NCI-H128 (cell line): ENCODE results near the gene OPRM1.
"Not testable (repeated sequence)": the region's sequence is repeated elsewhere in the genome, so short reads cannot be mapped to it uniquely, and the experiment has no call there.

ENCODE experiments used
- DNase-seq: peaks from one replicate; lab custom pipeline; 2025; ENCODE audit not compliant: unreplicated experiment; lab: John Stamatoyannopoulos, UW

Gene OPRM1

DNA sequence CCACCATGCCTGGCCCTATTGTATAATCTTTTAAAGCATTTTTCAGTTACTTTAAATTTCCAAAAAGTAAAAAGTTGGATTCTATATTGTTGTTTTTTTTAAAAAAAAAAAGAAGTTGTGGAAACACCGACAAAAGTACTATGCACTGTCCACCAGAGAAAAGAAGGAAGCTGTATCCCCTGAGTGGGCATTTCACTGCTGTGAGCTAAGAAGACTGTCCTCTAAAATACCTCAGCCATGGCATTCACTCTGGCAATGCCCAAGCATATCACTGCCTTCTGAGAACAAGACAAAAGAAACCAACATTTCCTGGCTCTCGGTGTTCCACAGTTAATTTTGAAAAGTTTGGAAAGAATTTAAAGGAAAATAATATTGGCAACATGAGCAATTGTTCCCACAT is 199.8 kb downstream of the OPRM1 start:
- no peak for DNase-seq

DNA sequence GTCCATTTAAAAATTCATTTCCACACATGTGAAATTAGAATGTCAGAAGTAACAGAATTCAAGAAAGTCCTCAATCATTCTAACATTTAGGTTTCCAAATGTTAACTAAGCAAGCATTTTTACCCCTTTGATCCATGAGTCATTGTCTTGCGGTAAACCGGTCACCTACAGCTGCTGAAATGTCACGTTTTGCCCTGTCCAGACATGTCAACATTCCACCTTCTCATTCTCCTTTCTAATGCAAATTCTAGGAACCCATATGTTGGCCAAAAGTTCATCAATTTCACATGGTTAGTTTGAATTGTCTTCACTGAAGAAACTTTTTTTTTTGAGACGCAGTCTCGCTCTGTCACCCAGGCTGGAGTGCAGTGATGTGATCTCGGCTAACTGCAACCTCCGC is 200.4 kb downstream of the OPRM1 start:
- DNase-seq = no peak

DNA sequence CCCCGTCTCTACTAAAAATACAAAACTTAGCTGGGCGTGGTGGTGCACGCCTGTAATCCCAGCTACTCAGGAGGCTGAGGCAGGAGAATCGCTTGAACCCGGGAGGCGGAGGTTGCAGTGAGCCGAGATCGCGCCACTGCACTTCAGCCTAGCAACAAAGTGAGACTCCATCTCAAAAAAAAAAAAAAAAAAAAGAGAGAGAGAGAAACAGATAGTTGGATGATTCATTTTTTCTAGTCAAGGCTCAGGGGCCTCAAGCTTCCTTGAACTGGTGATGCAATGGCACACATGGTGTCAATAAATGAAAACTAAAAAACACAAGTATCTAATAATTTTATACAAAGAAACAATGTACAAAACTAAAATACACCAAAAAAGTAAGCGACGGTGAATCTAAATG is 202.0 kb downstream of the OPRM1 start:
- not testable (repeated sequence) for DNase-seq

DNA sequence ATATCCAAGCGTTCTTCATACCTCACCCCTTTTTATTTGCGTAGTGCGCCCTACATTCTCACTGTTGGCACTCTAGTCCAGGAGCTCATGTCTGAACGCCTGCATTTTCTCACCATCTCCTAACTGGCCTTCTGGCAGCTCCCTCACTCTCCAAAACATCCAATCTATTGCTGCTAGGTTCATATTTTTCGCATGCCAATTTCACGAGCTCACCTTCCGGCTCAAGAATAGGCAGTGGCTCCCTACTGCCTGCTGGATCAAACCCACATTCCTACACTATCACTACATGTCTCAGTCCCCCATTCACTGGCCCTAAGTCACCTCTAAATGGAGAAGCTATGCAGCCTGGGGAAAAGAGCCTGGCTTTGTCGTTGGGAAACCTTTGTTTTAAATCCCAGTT is 202.5 kb downstream of the OPRM1 start:
- DNase-seq = no peak

DNA sequence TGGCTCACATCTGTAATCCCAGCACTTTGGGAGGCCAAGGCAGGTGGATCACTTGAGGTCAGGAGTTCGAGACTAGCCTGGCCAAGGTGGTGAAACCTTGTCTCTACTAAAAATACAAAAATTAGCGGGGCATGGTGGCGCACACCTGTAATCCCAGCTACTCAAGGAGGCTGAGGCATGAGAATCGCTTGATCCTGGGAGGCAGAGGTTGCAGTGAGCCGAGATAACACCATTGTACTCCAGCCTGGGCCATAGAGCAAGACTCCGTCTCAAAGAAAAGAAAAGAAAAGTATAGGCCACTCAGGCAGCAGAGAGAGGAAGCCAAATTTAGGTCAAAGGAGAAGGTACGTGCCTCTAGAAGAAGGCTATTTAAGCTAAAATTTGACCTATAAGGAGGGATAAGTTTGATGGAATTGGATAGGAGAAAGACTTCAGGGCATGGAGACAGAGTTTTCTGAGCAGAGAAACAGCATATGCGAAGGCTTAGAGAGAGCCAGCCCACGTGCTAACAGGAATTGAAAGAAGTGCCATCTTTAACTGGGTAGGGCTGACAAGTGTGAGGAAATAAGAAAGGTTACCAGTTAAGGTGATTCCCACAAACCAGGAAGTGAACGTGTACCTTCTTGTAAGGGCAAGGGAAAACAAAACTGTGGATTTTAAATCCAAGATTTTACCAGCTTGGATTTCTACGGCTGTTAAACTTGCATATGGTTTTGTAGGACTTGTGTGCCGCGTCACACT is 203.7 kb downstream of the OPRM1 start:
- no peak for DNase-seq

DNA sequence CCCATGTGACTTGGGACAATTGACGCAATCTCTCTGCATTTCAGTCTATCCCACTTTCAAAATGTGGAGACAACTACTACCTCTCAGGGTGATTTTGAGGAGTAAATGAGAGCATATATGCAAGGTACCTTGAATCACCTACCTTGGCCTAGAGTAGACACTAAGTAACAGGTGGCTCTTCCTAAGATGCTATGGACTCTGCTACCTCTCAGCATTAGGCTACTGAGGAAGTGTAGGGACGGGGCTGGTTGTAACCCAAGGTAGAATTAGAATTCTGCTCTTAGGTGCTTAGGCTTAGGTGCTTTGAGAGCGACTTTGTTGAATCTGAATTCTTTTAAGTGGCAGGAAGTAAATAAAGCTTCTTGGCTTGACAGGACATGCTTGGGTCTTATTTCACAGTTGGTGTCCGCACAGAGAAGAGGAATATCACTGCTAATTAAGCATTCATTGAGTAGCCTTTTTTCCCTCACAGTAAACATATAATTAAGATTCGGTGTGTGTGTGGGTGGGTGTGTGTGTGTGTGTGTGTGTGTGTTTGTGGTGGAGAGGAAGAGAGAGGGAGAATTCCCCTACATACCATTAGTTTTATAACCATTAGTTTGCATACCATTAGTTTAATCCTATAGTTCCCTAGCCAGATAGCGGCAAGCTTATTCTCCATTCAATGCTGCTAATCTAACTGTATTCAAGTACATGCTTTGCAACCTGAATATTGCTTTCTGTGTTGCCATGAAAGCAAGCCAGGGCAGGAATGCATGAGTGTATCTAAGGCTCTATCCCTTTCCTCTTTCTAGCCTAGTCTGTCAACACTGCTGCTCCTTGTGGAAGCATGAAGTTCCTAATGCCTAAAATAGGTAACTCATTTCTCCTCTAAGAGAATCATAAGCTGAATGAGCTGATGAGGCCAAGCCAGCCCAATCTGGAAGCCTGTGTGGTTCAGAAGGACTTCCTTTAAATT is 205.0 kb downstream of the OPRM1 start:
- DNase-seq = no peak

DNA sequence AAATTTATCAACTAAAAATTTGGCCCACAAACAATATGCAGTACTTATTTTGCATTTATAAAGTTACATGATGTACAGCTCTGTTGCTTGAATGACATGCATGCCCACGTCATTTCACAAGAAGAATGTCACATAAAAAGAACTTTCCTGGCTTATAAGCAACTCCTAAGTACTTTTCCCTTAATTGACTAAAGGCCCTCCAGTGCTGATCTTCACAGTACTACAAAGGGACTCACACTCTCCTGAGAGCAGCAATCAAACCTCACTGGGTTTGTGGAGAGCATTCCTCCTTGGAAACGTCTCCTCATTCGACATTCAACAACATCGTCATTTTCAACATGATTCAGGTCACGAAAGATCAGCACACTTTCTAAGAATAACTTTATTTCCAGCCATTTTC is 206.5 kb downstream of the OPRM1 start:
- no peak for DNase-seq

DNA sequence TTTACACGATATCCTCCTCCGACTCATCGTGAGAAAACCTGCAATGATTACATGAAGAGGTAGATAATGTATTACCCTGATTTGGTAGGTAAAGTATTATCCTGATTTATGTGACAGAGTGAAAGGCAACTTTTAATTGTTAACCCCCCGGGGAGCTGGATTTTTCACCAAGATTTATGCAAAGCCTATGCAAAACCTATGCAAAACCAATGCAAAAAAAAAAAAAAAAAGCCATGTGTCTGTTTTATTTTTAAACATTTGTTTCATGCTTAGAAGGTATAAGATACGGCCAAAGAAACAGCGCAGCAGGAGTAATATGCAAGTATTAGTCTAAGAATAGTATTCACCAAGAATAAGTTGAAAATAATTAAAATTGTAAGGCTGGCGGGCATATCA is 207.7 kb downstream of the OPRM1 start:
- DNase-seq = no peak

DNA sequence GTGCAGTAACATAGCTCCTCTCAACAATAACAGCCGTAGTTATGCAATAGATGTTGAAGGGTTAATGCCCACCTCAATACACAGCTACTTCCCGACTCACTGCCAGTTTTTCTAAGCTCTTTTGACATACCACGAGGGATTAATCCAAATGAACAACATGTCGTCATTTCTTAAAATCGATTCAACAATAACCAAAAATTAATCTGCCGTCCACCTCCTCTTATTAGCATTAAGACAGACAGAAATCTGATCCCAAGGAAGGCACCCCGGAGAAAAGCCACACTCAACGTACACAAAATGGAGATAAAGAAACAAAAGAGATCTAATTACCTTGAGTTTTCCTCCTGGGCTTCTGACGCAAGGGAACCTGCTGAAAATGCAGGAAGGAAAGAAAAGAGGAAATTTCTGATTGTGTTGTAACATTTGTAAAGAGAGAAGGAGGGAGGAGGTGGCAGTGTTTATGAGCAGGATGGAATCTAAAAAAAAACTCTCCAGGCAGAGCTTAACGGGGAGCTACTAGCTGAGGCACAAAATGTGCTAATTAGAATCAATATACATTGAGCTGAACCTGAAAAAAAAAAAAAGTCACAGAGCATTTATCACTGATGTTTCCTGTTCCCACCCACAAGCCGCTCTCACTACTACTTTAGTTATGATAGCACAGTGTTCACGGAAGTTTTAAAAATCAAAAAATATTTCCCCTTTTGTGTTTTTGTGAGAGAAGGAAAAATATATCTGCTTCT is 208.2 kb downstream of the OPRM1 start:
- DNase-seq = no peak

DNA sequence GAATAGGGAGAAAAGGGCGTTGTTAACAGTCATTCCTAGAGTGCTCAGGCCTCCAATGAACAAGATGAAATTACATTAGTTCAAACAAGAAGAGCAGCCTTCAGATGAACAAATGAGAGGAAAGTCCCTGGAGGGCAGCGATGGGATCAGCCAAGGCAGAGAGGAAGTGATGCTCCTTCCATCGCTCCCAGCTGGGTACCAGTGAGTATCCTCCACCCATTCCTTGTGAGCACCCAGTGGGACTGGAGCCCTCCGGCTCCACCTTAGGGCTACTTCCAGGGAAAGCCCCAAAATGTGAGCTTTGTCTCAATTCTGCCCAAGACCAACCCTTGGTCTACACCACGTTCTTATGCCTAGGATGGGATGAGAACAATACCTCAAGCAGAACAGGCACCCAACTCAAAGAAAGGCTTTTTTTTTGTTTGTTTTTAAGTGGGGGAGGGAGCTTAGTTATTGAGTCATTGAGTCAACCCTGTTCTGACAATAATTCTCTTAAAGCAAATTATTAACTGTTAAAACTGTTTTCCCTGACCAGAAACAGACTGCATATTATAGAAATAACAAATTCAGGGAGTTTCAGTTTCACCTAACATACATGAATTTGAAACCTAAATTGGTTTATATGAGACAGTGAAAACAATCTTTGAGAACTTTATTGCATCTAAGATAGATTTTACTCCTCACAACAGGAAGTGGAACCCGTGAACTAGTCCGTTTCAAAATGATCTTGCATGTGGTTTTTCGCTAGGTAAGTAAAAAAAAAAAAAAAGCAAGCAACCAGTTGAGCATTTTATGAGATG is 210.7 kb downstream of the OPRM1 start:
- no peak for DNase-seq

DNA sequence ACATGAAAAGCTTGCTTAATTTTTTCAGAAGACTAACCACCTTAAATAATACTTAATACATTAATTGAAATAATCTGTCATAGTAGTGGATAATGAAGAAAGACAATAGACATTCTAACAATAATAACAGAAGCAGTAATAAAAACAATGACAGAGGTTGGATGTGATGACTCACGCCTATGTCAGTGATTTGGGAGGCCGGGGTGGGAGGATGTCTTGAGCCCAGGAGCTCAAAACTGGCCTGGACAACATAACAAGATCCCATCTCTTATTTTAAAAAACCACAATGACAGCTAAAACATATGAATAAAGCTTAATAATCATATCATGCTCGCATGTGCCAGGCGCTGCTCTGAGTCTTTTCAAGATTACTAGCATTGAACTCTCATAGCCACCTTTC is 212.1 kb downstream of the OPRM1 start:
- no peak for DNase-seq

DNA sequence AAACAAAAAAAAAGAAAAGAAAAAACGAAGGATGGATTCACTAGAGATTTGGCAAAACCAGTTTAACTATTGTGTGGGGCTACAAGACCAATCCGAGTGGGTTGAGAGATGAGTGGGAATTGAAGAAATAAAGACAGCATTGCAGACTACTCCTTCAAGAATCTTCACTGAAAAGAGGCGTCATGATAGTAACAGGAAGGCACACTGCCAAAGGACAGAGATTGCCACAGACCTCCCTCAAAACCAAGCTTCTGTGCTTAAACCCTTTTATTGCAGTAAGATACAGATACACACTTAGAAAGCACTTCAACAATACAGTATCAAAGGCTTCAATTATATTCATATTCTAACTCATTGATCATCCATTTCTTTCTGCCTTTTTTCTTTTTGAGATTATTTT is 213.6 kb downstream of the OPRM1 start:
- no peak for DNase-seq

DNA sequence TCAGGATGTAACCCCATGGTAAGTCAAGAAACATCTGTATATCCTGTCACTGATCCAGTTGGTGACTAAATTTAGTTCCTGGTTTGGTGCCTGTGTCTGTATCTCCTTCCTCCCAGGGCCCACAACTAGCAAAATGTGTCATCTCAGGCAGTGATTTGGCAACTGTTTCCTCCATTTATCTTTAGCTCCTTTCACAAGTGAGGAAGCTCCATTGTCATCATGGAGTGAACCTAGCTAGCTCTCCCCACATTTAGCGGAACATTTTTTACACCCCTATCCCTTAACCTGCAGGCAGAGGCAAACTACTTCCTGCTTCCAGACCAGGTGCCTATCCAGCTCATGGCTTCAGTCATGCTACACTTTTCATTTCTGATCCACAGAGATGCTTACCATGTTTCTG is 218.0 kb downstream of the OPRM1 start:
- no peak for DNase-seq

DNA sequence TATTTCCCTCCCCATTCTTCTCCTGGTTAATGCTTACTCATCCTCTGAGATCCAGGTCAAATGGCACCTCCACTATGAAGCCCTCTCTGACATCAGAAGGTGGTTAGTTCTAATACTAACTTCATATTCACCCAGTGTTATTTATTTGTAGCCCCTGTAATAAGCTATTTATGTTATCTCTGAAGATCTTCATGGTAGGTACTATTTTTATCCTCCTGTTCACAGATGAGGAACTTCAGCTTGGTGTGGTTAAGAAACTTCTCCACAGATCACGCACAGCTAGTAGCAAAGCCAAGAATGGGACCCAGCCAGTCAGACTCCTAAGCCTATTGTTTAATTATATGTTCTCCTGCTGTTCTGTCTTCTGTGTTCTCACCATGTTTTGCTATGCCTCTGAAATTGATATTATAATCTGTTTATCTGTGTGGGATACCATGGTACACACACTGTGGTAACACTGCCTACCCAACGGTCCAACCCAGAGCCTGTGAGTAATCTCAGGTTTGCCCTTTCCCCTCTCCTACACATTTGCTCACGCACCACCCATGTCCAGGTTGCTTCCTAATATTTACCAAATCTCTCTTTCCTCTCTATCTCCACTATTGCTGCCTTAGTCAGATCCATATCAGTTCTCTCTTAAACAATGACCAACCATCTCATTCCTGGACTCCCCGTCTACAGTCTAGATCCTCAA is 219.2 kb downstream of the OPRM1 start:
- no peak for DNase-seq

DNA sequence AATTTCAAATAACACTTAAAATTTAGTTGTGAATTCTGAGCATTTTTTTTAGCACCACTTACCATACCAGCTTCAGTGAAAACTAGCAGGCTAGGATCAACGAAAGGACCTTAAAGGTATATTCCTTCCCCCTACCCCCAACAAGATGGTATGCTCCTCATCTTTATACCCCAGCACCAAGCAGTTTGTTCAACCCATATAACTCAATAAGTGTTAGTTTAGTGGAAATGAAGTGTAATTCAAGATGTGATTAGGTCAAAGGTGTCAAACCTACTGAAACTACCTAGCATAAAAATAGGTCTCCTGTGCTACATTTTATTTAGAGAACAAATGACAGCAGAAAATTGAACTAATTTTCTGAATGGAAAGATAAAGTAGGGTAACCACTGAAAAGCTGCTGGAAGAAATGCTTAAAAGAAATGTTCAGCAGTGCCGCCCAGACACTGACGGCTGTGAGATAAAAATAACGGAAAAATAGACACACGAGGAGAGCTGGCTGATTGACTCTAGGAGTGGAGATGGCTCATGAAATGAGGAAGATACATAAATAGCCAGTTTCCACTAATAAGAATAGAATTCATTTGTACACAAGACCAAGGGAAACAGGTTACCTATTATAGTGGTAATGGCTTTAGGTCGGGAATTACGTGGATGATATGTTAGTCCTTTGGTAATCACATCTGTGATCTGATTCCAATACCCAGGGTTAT is 222.8 kb downstream of the OPRM1 start:
- no peak for DNase-seq

DNA sequence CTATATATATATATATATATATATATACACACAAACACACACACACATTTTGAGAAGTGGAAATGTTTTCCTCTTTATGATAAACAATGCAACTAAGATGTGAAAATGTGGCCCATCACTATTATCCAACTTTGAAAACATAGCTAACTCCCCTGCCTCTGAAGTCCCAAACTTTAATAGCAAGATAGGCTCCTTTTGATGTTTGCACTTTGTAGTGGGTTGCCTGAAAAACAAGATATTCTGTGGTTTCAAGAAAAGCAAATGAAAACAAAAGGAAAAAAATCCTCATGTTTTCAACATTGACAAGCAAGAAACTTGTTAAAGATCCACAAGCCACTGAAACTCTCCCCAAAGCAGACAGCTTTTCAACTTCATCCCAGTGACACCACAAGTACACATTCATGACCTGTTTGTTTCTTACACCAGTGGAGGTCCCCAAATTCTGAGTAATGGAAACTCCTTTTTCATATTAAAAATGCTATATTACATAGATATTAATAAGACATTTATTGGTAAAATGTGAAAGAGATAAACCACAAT is 227.6 kb downstream of the OPRM1 start:
- no peak for DNase-seq

DNA sequence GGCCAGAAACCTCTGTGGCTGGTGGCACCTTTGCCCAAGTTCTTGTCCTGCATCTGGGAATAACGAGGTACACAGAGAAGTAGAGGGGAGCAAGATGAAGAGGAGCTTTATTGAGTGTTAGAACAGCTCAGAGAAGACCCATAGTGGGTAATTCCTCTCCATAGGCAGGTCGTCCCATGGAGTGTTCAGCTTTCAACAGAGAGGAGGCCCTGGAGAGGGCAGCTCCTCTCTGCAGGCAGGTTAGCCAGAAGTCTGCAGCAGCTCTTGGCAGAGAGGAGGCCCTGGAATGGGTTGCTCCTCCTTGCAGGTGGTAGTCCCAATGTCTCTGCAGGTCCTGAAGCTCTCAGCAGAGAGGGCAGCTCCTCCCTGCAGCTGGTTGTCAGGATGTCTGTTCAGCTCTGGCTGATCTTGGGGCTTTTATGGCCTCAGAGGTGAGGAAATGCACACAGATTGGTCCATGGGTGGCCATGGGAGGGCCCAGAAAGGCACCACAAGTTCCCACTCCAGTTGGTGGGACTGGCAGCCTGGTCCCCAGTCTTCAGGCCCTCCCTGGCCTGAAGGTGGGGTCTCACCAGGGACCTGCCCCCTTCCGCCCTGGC is 228.6 kb downstream of the OPRM1 start:
- no peak for DNase-seq

DNA sequence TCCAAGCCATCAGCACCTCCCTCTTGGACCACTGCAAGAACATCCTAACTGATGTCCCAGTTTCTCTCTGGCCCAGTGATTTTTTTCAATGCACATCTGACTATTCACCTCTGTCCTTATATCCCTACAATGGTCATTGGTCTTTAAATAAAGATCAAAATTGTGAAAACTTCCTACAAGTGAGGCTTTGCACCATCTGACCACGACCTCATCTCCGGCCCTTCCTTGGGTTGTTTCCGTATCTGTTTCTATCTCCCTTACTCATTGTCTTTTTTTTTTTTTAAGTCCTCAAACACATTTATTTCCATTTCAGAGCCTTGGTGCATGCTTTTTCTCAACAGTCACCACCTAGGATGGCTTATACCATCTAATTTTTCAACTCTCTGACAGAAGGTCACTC is 229.4 kb downstream of the OPRM1 start:
- no peak for DNase-seq

DNA sequence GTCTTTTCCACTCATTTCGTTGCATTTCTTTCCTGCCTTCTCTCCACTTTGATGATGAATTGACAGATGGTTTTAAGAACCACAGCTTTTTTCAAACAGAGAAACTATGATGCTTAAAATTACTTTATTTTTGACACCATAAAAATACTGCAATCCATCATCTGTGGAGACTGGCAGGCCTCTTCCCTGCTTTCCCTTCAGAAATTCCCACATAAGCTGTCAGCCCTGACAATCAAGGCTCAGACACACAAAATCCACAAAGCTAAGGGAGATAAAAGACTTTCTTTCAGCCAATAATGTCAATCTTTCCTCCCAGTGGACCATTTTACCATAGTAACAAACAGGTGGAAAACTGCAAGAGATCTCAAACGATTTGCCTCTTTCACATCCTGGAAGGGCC is 235.1 kb downstream of the OPRM1 start:
- no peak for DNase-seq
